Measurements from ENCODE around the gene TACC3. TPM values are rescaled to one million over a fixed set of nuclear protein-coding genes. Genes with fewer than 3 reads are reported as not detected.

Gene TACC3
- polyA plus RNA-seq, 1 of the 3 experiments (the other 2 are of a cell fraction): 49.5 TPM

DNA sequence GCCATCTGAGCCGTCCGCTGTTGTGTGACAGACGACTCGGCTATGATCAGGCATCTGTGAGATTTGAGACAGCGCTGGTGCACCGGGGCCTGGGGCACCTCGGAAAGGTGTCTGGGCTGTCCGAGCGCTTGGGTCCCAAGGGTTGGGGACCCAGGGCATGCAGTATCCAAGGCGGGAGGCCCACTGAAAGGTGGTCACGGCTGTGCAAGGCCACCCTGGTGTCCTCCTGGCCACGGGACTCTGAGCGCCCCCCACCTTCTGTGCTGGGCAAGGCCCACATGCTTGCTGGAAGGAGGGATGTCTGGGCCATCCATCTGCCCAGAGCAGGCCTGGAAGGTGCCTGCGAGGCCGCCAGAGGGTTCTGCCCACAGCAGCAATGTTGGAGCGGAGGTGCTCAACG lies 19.9 kb downstream of the TACC3 start:
- TF ChIP-seq, protein P1, sequence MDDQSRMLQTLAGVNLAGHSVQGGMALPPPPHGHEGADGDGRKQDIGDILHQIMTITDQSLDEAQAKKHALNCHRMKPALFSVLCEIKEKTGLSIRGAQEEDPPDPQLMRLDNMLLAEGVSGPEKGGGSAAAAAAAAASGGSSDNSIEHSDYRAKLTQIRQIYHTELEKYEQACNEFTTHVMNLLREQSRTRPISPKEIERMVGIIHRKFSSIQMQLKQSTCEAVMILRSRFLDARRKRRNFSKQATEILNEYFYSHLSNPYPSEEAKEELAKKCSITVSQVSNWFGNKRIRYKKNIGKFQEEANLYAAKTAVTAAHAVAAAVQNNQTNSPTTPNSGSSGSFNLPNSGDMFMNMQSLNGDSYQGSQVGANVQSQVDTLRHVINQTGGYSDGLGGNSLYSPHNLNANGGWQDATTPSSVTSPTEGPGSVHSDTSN (IDR thresholded peaks at IDR 0.05): no peak
- TF ChIP-seq TAF1 (IDR thresholded peaks at IDR 0.05; ENCODE audit: borderline replicate concordance, low read depth, low read length): no peak
- no peak for TF ChIP-seq JUND (IDR thresholded peaks at IDR 0.05)
- TF ChIP-seq, protein P2, sequence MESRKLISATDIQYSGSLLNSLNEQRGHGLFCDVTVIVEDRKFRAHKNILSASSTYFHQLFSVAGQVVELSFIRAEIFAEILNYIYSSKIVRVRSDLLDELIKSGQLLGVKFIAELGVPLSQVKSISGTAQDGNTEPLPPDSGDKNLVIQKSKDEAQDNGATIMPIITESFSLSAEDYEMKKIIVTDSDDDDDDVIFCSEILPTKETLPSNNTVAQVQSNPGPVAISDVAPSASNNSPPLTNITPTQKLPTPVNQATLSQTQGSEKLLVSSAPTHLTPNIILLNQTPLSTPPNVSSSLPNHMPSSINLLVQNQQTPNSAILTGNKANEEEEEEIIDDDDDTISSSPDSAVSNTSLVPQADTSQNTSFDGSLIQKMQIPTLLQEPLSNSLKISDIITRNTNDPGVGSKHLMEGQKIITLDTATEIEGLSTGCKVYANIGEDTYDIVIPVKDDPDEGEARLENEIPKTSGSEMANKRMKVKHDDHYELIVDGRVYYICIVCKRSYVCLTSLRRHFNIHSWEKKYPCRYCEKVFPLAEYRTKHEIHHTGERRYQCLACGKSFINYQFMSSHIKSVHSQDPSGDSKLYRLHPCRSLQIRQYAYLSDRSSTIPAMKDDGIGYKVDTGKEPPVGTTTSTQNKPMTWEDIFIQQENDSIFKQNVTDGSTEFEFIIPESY (IDR thresholded peaks at IDR 0.05; ENCODE audit: borderline replicate concordance, low read depth): no peak
- TF ChIP-seq FOXJ3 (CRISPR knock-in tag; IDR thresholded peaks at IDR 0.05): no peak
- TF ChIP-seq, protein P3, sequence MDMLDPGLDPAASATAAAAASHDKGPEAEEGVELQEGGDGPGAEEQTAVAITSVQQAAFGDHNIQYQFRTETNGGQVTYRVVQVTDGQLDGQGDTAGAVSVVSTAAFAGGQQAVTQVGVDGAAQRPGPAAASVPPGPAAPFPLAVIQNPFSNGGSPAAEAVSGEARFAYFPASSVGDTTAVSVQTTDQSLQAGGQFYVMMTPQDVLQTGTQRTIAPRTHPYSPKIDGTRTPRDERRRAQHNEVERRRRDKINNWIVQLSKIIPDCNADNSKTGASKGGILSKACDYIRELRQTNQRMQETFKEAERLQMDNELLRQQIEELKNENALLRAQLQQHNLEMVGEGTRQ (IDR thresholded peaks at IDR 0.05; ENCODE audit: borderline replicate concordance, low read depth, low read length): no peak
- no peak for TF ChIP-seq TCF12 (IDR thresholded peaks at IDR 0.05)
- no peak for TF ChIP-seq NFIC (IDR thresholded peaks at IDR 0.05; ENCODE audit: borderline replicate concordance)
- TF ChIP-seq RXRA (IDR thresholded peaks at IDR 0.05; ENCODE audit: borderline replicate concordance, low read depth): no peak
- H3K4me2 ChIP-seq: no peak overlapping the region
- no peaks in the 10 kb centered on the region for H3K79me2 ChIP-seq (ENCODE audit: insufficient read depth)
- no peak overlapping the region for H2AFZ ChIP-seq (ENCODE audit: low read depth)
- peaks cover 40 to 43% of the 10 kb centered on the region in 2 experiments for H3K36me3 ChIP-seq (replicated peaks in 1 of 2; ENCODE audit: control insufficient read depth in 1 of 2, insufficient read depth in 2 of 2, low read length in 1 of 2)
- no CpG with 5 or more reads among the region's 17 CpGs for WGBS (ENCODE audit: low lambda C conversion rate)
- no peak overlapping the region for H3K4me3 ChIP-seq (ENCODE audit: low read depth in 2 of 2, low read length in 1 of 2)
- H3K27me3 ChIP-seq (ENCODE audit: insufficient read depth): no peaks in the 10 kb centered on the region
- ChIA-PET CTCF (interaction anchor here (0.9 to 2.5 kb wide), 5 partner anchors 11 to 69 kb away, joined by 4 to 14 read pairs (median 7); no protein-coding TSS in a partner anchor), POLR2A (no interaction called here)
- H3K27ac ChIP-seq (ENCODE audit: low read depth in 2 of 2, low read length in 1 of 2): no peak overlapping the region
- H3K9ac ChIP-seq: no peak overlapping the region
- no peaks in the 10 kb centered on the region; a peak in 1 of 4 replicates for H3K4me1 ChIP-seq (ENCODE audit: control insufficient read depth in 1 of 2, insufficient read depth in 2 of 2, low read depth in 1 of 2, low read length in 1 of 2)
- H3F3A ChIP-seq (replicated peaks; ENCODE audit: insufficient read depth): peaks cover 3% of the 10 kb centered on the region
- H3K9me3 ChIP-seq: no peaks in the 10 kb centered on the region
- H3K9me2 ChIP-seq: no peaks in the 10 kb centered on the region
- DNase-seq: no peak
- 0 out of 2 replicates have a peak, but pooled peaks cover 3% of the 10 kb centered on the region for H4K20me1 ChIP-seq (ENCODE audit: insufficient read depth)

DNA sequence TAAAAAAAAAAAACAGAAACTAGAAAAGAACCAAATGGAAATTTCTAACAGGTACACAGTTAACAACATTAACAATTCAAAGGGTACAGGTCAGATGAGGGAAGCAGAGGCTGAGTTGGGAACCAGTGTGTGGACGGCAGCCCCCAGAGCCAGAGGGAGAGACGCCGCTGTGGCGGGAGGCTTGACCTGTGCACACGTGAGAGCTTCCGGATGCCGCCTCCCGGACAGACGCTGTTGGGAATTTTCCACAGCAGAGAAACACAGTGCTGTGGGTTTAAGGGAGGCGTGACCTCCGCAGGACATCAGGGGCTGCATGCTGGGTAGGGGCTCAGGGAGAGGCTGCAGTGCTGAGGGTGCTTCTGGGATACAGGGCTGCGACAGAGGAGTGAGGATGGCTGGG lies 22.2 kb downstream of the TACC3 start:
- H3K9me2 ChIP-seq: no peaks in the 10 kb centered on the region
- no peak for DNase-seq
- peaks cover 3% of the 10 kb centered on the region for H3F3A ChIP-seq (replicated peaks; ENCODE audit: insufficient read depth)
- H3K4me1 ChIP-seq (ENCODE audit: control insufficient read depth in 1 of 2, insufficient read depth in 2 of 2, low read depth in 1 of 2, low read length in 1 of 2): peaks cover 0 to 6% of the 10 kb centered on the region in 2 experiments; a peak in 1 of 4 replicates
- no peak overlapping the region for H2AFZ ChIP-seq (ENCODE audit: low read depth)
- no peak overlapping the region for H3K4me2 ChIP-seq
- H3K79me2 ChIP-seq (ENCODE audit: insufficient read depth): no peaks in the 10 kb centered on the region
- peaks cover 18 to 23% of the 10 kb centered on the region in 2 experiments for H3K36me3 ChIP-seq (replicated peaks in 1 of 2; ENCODE audit: control insufficient read depth in 1 of 2, insufficient read depth in 2 of 2, low read length in 1 of 2)
- H3K4me3 ChIP-seq (ENCODE audit: low read depth in 2 of 2, low read length in 1 of 2): no peak overlapping the region
- no peak overlapping the region for H3K9ac ChIP-seq
- H4K20me1 ChIP-seq (ENCODE audit: insufficient read depth): 0 out of 2 replicates have a peak, but pooled peaks cover 3% of the 10 kb centered on the region
- H3K9me3 ChIP-seq: no peaks in the 10 kb centered on the region
- ChIA-PET POLR2A (no interaction called here), CTCF (interaction anchor here (1.3 to 4.7 kb wide), 8 partner anchors 13 to 171 kb away, joined by 3 to 44 read pairs (median 14); no protein-coding TSS in a partner anchor)
- WGBS (ENCODE audit: low lambda C conversion rate): 72% methylated on average over 8 of the region's 12 CpGs
- no peaks in the 10 kb centered on the region for H3K27me3 ChIP-seq (ENCODE audit: insufficient read depth)
- H3K27ac ChIP-seq (ENCODE audit: low read depth in 2 of 2, low read length in 1 of 2): no peak overlapping the region
- no peak for TF ChIP-seq ELF1 (IDR thresholded peaks at IDR 0.05)
- TF ChIP-seq TEAD4 (IDR thresholded peaks at IDR 0.05; ENCODE audit: borderline replicate concordance, insufficient read depth): no peak
- TF ChIP-seq, protein P2 (IDR thresholded peaks at IDR 0.05; ENCODE audit: borderline replicate concordance, low read depth): no peak
- no peak for TF ChIP-seq TAF1 (IDR thresholded peaks at IDR 0.05; ENCODE audit: borderline replicate concordance, low read depth, low read length)
- TF ChIP-seq GATA2 (CRISPR knock-in tag; IDR thresholded peaks at IDR 0.05): no peak
- no peak for TF ChIP-seq GABPA (IDR thresholded peaks at IDR 0.05; ENCODE audit: low read depth)
- no peak for TF ChIP-seq MXI1 (IDR thresholded peaks at IDR 0.05; ENCODE audit: low read depth, low read length)
- TF ChIP-seq SMC3 (IDR thresholded peaks at IDR 0.05; ENCODE audit: low read depth, low read length): no peak
- TF ChIP-seq EZH2phosphoT487 (IDR thresholded peaks at IDR 0.05; ENCODE audit: borderline replicate concordance, low read depth): no peak
- TF ChIP-seq, protein P4, sequence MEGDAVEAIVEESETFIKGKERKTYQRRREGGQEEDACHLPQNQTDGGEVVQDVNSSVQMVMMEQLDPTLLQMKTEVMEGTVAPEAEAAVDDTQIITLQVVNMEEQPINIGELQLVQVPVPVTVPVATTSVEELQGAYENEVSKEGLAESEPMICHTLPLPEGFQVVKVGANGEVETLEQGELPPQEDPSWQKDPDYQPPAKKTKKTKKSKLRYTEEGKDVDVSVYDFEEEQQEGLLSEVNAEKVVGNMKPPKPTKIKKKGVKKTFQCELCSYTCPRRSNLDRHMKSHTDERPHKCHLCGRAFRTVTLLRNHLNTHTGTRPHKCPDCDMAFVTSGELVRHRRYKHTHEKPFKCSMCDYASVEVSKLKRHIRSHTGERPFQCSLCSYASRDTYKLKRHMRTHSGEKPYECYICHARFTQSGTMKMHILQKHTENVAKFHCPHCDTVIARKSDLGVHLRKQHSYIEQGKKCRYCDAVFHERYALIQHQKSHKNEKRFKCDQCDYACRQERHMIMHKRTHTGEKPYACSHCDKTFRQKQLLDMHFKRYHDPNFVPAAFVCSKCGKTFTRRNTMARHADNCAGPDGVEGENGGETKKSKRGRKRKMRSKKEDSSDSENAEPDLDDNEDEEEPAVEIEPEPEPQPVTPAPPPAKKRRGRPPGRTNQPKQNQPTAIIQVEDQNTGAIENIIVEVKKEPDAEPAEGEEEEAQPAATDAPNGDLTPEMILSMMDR (IDR thresholded peaks at IDR 0.05): no peak
- no peak for TF ChIP-seq CHD2 (IDR thresholded peaks at IDR 0.05; ENCODE audit: low read length, partially characterized antibody)
- TF ChIP-seq, protein P1 (IDR thresholded peaks at IDR 0.05): no peak

Measured in SK-N-SH (cell line).